HL-60/S4 treated with phorbol 12-myristate 13-acetate at 8.2 ng/mL for 4 days and 3 days (cell line): ENCODE measurements around the gene RAB11FIP3.
"Not testable (repeated sequence)": the region's sequence is repeated elsewhere in the genome, so short reads cannot be mapped to it uniquely, and the experiment has no call there.

Experiments used
- in situ Hi-C: fragments of 300-500 bp; cut with MboI; formaldehyde crosslinking; loops from 2 replicates; pipeline ENCODE4 v1.15.0; 2022; ENCODE audit warnings: low sequenced_read_pairs

The RAB11FIP3 gene

DNA sequence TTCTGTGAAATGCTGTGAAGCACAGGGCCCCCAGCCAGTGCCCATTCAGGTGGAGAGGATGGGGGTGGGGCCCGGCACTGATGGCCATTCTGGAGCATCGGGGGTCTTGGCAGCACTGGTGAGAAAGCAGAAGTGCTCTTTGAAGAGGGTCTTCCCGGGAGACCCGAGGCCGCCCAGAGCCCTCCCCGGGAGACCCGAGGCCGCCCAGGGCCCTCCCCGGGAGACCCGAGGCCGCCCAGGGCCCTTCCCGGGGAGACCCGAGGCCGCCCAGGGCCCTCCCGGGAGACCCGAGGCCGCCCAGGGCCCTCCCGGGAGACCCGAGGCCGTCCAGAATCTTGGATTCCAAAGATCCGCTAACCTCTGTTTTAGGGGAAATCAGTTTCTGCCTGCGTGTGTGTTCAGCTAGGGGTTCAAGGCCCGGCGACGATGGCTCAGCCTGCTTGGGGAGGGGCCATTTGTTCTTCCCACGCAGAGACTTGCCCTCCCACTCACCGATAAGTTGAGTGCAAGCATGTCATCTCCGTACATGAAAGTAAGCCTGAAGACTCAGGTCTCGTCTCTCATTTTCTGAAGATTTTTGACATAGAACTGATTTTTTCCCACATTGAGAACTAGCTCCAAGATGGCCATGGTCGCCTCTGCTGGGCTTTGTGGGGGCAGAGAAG lies 66.9 kb downstream of the RAB11FIP3 start:
- in situ Hi-C loops = no loop called here

DNA sequence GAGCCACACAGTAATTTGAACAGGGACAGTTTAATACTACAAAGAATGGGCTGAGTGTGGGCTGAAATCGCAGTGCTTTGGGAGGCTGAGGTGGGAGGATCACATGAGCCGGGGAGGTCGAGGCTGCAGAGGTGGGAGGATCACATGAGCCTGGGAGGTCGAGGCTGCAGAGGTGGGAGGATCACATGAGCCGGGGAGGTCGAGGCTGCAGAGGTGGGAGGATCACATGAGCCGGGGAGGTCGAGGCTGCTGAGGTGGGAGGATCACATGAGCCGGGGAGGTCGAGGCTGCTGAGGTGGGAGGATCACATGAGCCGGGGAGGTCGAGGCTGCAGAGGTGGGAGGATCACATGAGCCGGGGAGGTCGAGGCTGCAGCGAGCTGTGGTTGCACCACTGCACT lies 69.2 kb downstream of the RAB11FIP3 start:
- in situ Hi-C loops = not testable (repeated sequence)

DNA sequence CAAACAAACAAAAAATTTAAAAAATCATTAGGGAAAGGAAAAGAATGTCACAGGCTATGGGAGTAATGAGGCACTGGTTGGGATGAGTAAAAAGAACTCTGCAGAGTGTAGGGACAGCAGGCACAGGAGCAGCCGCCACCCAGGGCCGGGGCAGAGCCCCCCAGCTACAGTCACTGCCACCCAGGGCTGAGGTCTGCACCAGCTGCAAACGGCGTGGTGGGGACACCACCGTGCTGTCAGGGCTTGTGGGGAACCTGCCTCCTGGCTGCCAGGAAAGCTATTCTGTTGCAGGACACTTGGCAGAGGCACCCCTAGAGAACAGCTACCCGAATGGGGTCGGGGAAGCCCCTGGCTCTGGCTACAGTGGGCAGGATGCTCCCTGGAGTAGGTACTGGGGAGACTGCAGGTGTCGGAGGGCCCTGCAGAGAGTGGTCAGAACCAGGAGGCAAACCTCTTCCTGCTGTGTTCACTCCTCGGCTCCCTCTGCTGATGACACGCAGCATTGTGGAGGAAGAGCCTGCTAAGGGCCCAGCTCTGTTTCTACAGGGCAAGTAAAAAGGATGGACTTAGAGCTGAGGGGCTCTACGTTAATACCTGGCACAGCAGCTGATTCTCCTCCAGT lies 69.8 kb downstream of the RAB11FIP3 start:
- in situ Hi-C loops = no loop called here

DNA sequence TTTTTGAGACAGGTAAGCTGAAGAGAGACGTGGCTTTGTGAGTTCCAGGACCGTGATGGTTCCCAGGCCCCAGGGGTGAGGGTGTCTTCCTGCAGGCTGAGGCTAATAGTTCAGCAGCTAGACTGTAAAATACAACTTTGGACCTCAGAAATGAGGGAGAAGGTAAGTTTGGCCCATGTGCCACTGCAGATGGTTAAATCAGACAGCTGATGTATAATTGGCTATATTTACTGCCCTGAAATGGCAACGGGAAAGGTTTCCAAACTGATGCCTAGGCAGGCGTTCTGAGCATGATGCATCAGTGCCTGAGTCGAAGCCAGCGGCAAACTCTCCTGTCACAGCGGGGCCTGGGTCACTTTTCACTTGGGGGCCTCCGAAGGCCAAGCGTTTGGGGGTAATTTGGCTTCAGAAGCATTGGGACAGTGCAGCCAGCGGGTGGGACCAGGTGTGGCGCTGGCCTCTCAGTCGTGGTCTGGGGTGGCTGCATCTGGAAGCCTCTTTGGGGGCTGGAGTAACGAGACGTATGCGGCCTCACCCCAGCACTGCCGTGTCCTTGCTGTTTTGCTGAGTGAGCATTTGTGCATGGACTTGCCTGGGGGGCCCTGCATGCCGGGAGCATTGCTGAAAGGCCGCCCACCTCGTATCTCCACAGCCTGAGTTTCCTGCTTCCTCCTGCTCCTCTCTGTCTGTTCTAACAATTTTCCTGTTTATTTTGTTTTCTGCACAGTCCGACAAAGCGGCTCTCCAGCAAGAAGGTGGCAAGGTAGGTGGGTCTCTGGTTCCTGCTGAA lies 70.8 kb downstream of the RAB11FIP3 start:
- in situ Hi-C loops = no loop called here

DNA sequence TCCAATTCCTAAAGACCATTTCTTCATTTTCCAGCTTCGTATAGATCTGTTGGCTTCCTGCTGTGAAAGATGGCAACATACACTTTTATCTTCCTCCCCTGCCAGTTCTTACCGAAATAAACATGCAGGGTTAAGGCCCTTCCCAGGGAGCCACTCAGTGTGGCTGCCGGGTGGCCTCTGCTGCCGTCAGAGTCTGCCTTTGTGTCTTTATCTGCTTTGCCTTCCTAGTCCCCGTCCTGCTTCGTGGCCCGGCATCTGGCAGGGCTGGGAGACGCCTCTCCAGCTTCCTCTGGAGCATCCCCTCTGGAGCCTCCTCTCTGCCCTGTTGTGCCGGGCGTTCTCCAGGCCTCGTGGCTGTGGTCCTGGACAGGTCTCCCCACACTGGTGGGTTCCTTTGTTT lies 71.8 kb downstream of the RAB11FIP3 start:
- in situ Hi-C loops = no loop called here

DNA sequence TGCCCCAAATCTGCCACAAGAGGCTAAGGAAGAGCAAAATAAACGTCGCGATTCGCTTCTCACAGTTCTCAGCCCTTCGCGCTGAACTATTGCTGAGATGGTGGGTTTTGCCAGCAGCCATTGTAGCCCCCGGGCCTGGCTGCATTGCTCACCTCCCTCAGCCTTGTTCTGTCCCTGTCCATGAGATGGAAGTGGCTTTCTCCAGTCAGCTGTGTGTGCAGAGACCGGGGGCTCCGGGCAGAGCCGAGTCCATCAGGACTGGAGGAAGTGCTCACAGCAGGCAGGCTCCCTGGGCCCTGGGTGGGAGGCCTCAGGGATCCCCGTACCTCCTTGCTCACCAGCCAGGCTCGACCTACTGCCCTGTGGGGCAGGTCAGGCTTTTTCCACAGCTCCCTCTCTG lies 74.5 kb downstream of the RAB11FIP3 start:
- in situ Hi-C loops = no loop called here

DNA sequence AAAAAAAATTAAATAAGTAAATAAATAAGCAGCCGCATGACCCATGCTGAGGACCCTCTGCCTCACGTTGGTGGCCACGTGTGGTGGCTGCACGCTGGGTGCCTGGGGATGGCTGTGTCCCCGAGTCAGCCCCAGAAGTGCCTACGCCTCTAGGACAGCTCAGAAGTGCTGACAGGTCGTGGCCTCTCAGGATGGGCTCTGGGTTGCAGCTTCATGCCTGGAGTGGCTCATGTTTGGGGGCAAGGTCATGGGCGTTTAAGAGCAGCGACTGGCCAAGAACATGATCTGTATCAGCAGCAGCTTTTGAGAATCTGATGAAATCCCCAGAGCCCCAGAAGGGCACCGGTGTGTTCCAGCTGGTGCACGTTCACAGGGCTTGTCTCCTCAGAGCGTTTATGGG lies 75.3 kb downstream of the RAB11FIP3 start:
- in situ Hi-C loops = no loop called here

DNA sequence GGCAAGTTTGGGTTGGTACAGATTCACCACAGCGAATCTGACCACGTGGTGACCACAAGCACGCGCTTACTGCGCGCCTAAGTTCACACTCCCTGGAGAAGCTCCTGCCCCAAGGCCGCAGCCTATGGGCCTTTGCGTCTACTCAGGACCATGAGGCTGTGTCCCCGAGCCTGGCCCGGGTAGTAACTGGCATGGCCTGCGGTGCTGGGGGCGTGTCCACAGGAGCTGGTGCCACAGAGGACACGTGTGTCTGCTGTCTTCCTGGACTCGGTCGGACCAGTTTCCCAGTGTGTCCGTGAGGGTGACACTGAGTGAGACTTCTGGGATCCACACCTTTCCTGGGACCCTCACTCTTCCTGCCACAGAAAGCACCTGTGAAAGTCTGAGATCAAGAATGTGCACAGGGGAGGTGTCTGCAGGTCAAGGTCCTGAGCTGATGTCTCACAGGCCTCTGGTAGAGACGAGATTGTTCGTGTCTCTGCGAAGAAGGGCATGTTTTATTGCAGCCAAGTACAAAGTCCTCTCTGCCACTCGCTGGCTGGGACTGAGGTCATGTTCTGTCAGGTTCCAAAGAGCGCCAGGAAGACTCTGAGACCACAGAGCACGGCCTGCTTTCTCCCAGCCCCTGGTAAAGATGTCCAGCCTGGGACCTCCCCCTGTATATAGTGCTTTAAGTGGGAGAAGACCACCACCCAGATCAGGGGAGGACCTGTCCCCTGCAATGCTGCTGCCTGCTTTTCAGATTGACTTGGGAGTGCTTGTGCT lies 76.9 kb downstream of the RAB11FIP3 start:
- in situ Hi-C loops = no loop called here

DNA sequence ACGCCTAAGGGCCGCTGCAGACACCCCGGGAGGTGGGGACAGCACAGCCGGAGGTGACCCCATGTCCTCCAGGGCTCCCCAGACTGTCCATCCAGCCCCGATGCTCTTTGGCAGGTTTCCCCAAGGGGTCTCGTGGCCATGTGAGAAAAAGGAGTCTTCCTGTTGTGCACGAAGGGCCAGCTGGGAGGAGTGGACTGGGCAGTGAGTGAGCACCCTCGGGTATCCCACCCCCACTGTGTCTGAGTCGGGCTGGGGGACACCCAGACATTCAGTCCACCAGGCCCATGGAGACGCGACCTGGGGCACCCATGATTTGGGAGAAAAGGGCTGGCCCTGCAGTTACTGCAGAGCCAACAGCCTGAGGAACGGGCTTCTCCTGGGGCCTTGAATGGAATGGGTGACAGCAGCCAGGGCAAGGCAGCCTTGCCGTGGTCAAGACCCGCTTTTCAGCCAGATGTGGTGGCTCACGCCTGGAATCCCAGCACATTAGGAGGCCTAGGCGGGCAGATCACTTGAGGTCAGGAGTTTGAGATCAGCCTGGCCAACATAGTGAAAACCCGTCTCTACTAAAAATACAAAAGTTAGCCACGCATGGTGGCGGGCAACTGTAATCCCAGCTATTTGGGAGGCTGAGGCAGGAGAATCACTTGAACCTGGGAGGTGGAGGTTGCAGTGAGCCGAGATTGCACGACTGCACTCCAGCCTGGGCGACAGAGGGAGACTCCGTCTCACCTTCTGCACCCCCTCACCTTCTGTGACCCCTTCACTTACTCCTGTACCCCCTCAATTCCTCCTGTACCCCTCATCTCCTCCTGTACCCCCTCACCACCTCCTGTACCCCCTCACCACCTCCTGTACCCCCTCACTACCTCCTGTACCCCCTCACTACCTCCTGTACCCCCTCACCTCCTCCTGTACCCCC lies 78.0 kb downstream of the RAB11FIP3 start:
- in situ Hi-C loops = no loop called here

DNA sequence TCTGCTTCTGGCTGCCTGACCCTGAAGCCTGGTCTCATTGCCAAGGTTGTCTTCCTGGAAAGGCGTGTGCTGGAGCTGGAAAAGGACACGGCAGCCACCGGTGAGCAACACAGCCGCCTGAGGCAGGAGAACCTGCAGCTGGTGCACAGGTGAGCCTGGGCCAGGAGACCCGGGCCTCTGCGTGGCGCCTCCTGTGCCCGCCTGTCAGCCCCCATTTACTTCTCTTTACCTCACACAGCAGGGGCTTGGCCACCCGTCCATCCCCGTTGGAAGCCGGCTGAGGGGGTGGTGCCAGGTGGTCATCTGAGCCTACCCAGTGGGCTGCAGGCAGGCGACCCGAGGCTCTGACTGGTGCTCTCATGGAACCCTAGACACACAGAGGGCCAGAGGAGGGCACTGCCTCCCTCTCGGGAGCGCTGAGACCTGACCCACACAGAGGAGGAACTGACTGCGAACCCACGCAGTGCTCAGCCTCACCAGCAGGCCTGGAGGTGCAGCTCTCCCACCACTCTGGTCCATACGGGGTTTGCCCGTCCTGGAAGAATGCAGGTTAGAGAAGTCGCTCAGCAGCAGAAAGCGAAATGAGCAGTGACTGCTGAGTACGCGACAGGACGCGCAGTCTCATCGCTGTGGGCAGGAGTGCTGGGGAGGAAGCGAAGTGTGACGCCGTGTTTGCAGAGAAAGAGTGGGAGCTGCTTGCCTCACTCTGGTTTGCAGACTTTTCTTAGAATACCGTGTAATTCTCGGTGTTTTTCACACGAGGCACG lies 80.2 kb downstream of the RAB11FIP3 start:
- in situ Hi-C loops = no loop called here

DNA sequence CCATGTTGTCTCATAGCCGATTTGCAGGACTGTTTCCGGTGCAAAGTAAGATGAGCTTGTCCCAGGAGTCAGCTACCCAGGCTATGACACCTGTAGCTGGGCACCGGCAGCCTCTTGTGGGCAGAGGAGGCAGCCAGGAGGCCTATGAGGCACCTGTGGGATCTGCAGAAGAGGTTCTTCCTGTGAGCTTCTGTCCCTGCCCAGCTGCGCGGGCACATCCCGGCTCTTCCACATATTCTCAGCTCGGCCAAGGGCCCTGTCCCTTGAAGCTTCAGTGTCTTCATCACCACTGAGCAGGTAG lies 80.7 kb downstream of the RAB11FIP3 start:
- in situ Hi-C loops = no loop called here

DNA sequence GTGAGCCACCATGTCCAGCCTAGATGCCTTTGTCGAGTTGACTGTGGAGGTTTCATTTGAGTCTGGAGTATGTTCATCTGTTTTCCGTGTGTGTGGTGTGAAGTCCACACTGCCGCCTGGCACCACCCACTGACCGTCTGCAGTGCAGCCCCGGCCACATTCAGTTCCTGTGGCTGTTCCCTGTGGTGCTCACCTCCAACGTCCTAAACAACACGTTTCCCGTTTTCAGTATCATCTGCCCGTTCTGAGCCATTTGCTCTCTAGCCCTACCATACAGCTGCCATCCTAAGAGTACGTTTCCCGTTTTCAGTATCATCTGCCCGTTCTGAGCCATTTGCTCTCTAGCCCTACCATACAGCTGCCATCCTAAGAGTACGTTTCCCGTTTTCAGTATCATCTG lies 82.1 kb downstream of the RAB11FIP3 start:
- in situ Hi-C loops = not testable (repeated sequence)

DNA sequence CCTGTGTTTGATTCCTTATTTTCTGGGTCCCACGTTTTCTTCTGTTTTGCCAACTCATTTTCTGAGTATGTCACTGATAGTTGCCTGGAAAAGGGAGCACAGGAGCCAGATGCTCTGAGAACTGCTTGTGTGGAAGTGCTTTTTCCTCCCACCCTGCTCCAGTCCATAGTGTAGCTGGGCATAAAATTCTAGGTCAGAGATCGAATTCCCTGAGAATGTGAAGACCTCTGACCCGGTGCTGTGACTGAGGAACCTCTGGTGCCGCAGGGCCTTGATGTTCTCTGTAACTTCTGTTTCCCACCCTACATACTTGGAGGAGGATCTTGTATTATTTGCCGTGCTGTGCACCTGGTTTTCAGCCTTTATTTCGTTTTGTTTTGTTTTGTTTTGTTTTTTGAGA lies 82.5 kb downstream of the RAB11FIP3 start:
- in situ Hi-C loops = no loop called here

DNA sequence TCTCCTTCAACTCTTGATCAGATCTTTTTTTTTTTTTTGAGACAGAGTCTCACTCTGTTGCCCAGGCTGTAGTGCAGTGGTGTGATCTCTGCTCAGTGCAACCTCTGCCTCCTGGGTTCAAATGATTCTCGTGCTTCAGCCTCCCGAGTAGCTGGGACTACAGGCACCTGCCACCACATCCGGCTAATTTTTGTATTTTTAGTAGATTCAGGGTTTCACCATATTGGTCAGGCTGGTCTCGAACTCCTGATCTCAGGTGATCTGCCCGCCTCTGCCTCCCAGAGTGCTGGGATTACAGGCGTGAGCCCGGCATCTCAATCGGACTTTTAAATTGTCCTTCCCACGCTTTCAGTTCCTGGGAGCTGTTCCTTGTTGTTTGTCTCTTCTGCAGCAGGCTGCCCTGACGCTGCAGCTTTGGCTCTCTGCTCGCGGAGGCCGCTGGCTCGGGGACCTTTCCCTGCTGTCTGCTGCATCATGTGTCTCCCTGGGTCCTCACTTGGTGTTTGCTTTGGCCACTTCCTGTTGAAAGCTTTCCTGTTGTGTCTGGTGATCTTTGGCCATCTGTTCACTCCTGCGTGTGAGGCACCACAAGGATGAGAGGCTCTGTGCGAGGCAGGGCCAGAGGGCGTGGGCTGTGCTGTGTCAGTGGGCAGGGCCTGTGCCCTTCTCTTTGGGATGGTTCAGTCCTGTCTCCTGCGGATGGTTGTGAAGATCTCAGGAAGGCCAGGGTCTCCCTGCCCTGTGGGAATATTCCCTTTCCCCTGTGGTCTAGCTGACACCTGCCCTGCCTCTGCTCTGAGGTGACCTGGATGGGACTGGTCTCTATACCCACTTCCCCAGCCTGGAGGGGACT lies 83.7 kb downstream of the RAB11FIP3 start:
- in situ Hi-C loops = no loop called here

DNA sequence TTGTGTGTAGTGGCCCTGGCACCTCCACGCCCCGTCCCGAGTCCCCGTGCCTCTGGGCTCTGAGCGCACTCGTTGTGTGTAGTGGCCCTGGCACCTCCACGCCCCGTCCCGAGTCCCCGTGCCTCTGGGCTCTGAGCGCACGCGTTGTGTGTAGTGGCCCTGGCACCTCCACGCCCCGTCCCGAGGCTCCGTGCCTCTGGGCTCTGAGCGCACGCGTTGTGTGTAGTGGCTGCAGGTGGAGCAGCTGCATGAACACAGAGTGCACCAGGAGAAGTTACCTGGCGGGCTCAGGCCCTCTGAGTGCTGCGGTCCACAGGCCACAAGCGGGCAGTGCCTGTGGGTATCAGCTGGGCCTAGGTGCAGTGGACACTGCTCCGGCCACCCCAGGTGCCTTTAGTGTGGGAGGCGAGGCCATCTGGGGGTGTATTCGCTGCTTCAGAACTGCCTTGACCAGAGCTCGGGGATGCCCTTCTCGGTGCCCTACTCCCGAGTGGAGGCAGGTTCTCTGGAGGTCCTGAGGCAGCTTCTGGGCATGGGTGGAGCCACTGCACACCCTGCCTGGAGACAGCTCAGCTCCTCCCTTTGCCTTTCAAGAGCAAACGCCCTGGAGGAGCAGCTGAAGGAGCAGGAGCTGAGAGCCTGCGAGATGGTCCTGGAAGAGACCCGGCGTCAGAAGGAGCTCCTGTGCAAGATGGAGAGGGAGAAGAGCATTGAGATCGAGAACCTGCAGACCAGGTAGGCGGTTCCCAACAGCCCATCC lies 84.8 kb downstream of the RAB11FIP3 start:
- in situ Hi-C loops = no loop called here

DNA sequence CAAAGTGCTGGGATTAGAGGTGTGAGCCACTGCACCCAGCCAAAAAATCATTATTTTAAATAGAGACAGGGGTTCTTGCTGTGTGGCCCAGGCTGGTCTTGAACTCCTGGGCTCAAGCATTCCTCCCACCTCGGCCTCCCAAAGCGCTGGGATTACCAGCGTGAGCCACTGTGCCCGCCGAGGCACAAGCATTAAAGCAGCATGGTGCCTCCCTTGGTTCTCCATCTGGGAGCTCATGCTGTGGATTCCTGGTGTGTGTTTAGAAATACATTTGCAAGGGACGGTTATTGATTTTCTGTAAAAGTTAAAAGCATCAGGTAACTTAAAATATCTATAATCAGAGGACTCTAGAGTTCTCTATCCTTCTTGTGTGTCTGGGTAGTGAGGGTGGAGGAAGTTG lies 87.4 kb downstream of the RAB11FIP3 start:
- in situ Hi-C loops = no loop called here

DNA sequence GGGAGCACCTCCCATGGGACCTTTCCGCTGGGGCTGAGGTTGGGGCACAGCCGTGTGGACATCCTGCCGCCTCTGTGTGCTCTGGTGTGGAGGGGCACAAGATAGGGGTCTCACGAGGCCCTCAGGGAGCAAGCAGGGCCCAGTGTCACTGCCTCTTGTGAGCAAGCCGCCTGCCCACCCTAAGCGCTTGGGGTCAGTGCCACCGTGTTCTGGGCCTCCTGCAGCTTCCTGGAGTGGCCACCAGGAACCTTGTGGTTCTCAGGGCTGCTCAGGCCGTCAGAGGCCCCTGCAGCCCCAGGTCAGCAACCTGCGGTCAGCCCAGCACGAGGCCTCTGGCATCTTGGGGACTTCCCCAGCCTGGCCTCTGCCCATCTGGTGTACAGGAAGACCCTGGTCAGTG lies 88.5 kb downstream of the RAB11FIP3 start:
- in situ Hi-C loops = no loop called here
